K562 (cell line): Measurements from ENCODE around the gene KCP. TPM values are rescaled to one million over a fixed set of nuclear protein-coding genes. Genes with fewer than 3 reads are reported as not detected.
A peak's percentile ranks its signal among the peaks of the same experiment; 100 is the strongest.

ENCODE experiments used
- CBFA2T2 ChIP-seq: fragments of 450-650 bp; conservative IDR thresholded peaks from 2 replicates; pipeline ENCODE4 v1.6.1; 2017; ENCODE audit warnings: mild to moderate bottlenecking
- CCAR2 ChIP-seq: fragments of 200-400 bp; formaldehyde crosslinking; IDR thresholded peaks from 2 replicates; pipeline ENCODE4 v1.6.1; 2017; ENCODE audit warnings: mild to moderate bottlenecking, low read depth, low read length
- CREB1 ChIP-seq, 2 experiments: sonication (generic) in 1 of 2; formaldehyde crosslinking in 1 of 2; IDR thresholded peaks; 2 replicates each; pipeline versions ENCODE4 v1.6.1 to v1.8.0; 2012 to 2022; ENCODE audit warnings: inconsistent platforms in 1 of 2, mild to moderate bottlenecking in 1 of 2, missing genetic modification reagents in 1 of 2, moderate library complexity in 1 of 2
- GMEB1 ChIP-seq: fragments of 250-450 bp; sonication (Bioruptor Pico); IDR thresholded peaks from 2 replicates; pipeline ENCODE4 v1.4.0; 2020; ENCODE audit warnings: mild to moderate bottlenecking
- MGA ChIP-seq: fragments of 450-650 bp; IDR thresholded peaks from 2 replicates; pipeline ENCODE4 v1.6.1; 2016; ENCODE audit warnings: mild to moderate bottlenecking, moderate library complexity
- ZNF354B ChIP-seq: fragments of 250-450 bp; sonication (Bioruptor Pico); IDR thresholded peaks from 2 replicates; pipeline ENCODE4 v1.4.0; 2020
- ZNF584 ChIP-seq: fragments of 200-800 bp; sonication (Bioruptor generic); IDR thresholded peaks from 2 replicates; pipeline ENCODE4 v1.6.1; 2016; ENCODE audit warnings: low read depth, mild to moderate bottlenecking, missing genetic modification characterization, missing compliant biosample characterization
- polyA plus RNA-seq, 8 experiments: library from polyadenylated mRNA; depleted of rRNA in 4 of 8; stranded (reverse) in 5 of 8; unstranded in 3 of 8; fragments of >200 nt; fragmentation: Nextera tagmentation in 2 of 8; fragmentation: Illumina TruSeq in 1 of 8; extraction: Ambion mirVana in 2 of 8; extraction: Trizol in 1 of 8; gene quantifications; 2 replicates each; pipeline versions ENCODE4 v1.2.1 to v1.2.3, GENCODE V29; 2011 to 2014; ENCODE audit warnings: inconsistent platforms in 1 of 8, missing spikeins in 1 of 8
- total RNA-seq, 7 experiments: library from RNA; depleted of rRNA in 6 of 7; stranded (reverse); fragments of >200 nt in 6 of 7; fragmentation: Illumina TruSeq in 2 of 7; extraction: Trizol in 2 of 7; gene quantifications; 2 replicates each; pipeline versions ENCODE4 v1.2.1 to v1.2.3, GENCODE V29; 2011 to 2021; ENCODE audit warnings: low replicate concordance in 1 of 7
- TF ChIP-seq, protein P1 (sequence below): fragments of 450-650 bp; formaldehyde crosslinking; IDR thresholded peaks from 2 replicates; pipeline ENCODE4 v1.4.0; 2020; ENCODE audit warnings: mild to moderate bottlenecking, mixed read lengths
- TF ChIP-seq, protein P2 (sequence below): fragments of 450-650 bp; formaldehyde crosslinking; IDR thresholded peaks from 2 replicates; pipeline ENCODE4 v1.4.0; 2022; ENCODE audit warnings: missing genetic modification characterization

The KCP gene
- total and polyA plus RNA-seq, 9 of the 15 experiments (the other 6 are each of a cell fraction or from before 2014, with no cell fraction given), result 0.06 to 0.17 (median 0.12) TPM; not detected in 3

GRCh38 chr7:128904381-128905197, 5.9 kb downstream of the KCP start (continued):
- no peak for TF ChIP-seq GMEB1 (CRISPR knock-in tag)
- no peak for TF ChIP-seq MGA
- no peak for TF ChIP-seq CCAR2
- no peak for TF ChIP-seq CBFA2T2
- TF ChIP-seq, protein P1, sequence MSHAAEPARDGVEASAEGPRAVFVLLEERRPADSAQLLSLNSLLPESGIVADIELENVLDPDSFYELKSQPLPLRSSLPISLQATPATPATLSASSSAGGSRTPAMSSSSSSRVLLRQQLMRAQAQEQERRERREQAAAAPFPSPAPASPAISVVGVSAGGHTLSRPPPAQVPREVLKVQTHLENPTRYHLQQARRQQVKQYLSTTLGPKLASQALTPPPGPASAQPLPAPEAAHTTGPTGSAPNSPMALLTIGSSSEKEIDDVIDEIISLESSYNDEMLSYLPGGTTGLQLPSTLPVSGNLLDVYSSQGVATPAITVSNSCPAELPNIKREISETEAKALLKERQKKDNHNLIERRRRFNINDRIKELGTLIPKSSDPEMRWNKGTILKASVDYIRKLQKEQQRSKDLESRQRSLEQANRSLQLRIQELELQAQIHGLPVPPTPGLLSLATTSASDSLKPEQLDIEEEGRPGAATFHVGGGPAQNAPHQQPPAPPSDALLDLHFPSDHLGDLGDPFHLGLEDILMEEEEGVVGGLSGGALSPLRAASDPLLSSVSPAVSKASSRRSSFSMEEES (CRISPR knock-in tag), result peak; percentile 25; the same call in 1 of the 2 replicates
- TF ChIP-seq CREB1 (IDR thresholded peaks at IDR 0.05), result no peak
- TF ChIP-seq CREB1 (CRISPR knock-in tag; IDR thresholded peaks at IDR 0.05), result peak; percentile 40; the same call in 1 of the 2 replicates
- TF ChIP-seq, protein P2, sequence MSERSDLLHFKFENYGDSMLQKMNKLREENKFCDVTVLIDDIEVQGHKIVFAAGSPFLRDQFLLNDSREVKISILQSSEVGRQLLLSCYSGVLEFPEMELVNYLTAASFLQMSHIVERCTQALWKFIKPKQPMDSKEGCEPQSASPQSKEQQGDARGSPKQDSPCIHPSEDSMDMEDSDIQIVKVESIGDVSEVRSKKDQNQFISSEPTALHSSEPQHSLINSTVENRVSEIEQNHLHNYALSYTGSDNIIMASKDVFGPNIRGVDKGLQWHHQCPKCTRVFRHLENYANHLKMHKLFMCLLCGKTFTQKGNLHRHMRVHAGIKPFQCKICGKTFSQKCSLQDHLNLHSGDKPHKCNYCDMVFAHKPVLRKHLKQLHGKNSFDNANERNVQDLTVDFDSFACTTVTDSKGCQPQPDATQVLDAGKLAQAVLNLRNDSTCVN (CRISPR knock-in tag), result no peak
- 0 out of 2 replicates have a peak, but pooled peaks have one; percentile 18 for TF ChIP-seq ZNF584
- TF ChIP-seq ZNF354B (CRISPR knock-in tag), result no peak
